Neural progenitor cell (in vitro differentiated cells): ENCODE results near the gene CYB5RL.

Source experiments
- CTCF ChIP-seq: fragments of 200-600 bp; sonication (generic); IDR thresholded peaks from 2 replicates; pipeline ENCODE4 v1.5.1; 2017; ENCODE audit warnings: antibody characterized with exemption, mild to moderate bottlenecking
- EZH2 ChIP-seq: fragments of 200-600 bp; sonication (generic); IDR thresholded peaks from 2 replicates; pipeline ENCODE4 v1.6.1; 2017; ENCODE audit warnings: antibody characterized with exemption, mild to moderate bottlenecking, moderate library complexity

- TF ChIP-seq EZH2 (no peak), CTCF (no peak)
Observed at GRCh38 chr1:54234284-54234683, 34.5 kb upstream of the CYB5RL start.
